Measurements from ENCODE around the gene EGFR.

The EGFR gene

DNA sequence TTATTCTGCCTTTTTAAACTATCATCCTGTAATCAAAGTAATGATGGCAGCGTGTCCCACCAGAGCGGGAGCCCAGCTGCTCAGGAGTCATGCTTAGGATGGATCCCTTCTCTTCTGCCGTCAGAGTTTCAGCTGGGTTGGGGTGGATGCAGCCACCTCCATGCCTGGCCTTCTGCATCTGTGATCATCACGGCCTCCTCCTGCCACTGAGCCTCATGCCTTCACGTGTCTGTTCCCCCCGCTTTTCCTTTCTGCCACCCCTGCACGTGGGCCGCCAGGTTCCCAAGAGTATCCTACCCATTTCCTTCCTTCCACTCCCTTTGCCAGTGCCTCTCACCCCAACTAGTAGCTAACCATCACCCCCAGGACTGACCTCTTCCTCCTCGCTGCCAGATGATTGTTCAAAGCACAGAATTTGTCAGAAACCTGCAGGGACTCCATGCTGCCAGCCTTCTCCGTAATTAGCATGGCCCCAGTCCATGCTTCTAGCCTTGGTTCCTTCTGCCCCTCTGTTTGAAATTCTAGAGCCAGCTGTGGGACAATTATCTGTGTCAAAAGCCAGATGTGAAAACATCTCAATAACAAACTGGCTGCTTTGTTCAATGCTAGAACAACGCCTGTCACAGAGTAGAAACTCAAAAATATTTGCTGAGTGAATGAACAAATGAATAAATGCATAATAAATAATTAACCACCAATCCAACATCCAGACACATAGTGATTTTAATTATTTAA, 151.7 kb downstream of the EGFR start:
- Histone ChIP-seq H4K20me1 (ENCODE audit: control insufficient read depth, insufficient read depth, low read depth, low read length) (no peaks in the 10 kb centered on the region), H3K4me2 (ENCODE audit: low read length) (no peak overlapping the region), H3K9me3 (ENCODE audit: control insufficient read depth, insufficient read depth, low read length) (no peaks in the 10 kb centered on the region), H3F3A (ENCODE audit: control insufficient read depth, insufficient read depth) (no peaks in the 10 kb centered on the region), H3K27ac (ENCODE audit: low read depth, low read length) (no peak overlapping the region), H3K79me2 (ENCODE audit: control insufficient read depth, low read length) (no peaks in the 10 kb centered on the region), H3K4me3 (ENCODE audit: low read length) (no peak overlapping the region), H3K27me3 (ENCODE audit: control insufficient read depth, low read length) (no peaks in the 10 kb centered on the region), H3K9me2 (replicated peaks; ENCODE audit: control insufficient read depth, low read length) (no peaks in the 10 kb centered on the region), H3K36me3 (ENCODE audit: control insufficient read depth, low read length) (no peaks in the 10 kb centered on the region), H3K4me1 (ENCODE audit: control insufficient read depth, low read length) (no peaks in the 10 kb centered on the region)
- TF ChIP-seq, protein P1, sequence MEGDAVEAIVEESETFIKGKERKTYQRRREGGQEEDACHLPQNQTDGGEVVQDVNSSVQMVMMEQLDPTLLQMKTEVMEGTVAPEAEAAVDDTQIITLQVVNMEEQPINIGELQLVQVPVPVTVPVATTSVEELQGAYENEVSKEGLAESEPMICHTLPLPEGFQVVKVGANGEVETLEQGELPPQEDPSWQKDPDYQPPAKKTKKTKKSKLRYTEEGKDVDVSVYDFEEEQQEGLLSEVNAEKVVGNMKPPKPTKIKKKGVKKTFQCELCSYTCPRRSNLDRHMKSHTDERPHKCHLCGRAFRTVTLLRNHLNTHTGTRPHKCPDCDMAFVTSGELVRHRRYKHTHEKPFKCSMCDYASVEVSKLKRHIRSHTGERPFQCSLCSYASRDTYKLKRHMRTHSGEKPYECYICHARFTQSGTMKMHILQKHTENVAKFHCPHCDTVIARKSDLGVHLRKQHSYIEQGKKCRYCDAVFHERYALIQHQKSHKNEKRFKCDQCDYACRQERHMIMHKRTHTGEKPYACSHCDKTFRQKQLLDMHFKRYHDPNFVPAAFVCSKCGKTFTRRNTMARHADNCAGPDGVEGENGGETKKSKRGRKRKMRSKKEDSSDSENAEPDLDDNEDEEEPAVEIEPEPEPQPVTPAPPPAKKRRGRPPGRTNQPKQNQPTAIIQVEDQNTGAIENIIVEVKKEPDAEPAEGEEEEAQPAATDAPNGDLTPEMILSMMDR (IDR thresholded peaks at IDR 0.05; ENCODE audit: low read depth, low read length, poor library complexity, severe bottlenecking), result no peak
- no peak for TF ChIP-seq EZH2phosphoT487 (IDR thresholded peaks at IDR 0.05; ENCODE audit: borderline replicate concordance, low read length)

DNA sequence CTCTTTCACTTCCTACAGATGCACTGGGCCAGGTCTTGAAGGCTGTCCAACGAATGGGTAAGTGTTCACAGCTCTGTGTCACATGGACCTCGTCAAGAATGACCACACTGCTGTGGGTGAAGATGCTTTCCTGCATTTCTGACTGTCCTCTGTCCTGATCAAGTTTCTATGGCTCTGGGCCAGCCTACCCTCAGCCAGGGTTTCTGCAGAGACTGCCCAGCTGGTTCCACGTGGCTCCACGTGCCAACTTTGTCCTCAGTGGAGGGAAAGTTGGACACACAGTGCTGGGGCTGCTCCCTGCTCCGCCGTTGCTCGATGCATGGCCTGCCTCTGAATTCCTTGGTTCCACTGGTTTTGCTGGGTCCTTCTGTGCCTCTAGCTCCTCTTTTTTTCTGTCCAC, 152.3 kb downstream of the EGFR start:
- H3K9me3 ChIP-seq (ENCODE audit: control insufficient read depth, insufficient read depth, low read length), result no peaks in the 10 kb centered on the region

DNA sequence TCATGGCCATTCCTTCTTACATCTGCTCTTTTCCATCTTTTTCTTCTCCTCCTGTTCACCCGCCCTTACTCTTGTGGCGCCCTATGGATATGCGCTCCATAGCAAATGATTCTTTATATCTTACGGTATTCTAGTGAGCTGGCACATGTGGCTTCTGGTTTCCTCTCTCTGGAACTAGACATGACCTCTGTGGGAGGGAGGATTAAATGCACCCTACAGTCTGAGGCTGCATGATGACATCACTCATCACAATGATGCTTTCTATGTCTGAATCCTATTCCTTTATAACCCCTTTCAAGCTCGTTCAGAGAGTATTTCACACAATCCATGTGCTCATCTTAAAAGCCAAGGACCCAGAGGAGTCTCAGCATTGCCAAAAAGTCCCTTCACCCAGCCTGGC, 153.3 kb downstream of the EGFR start:
- no peaks in the 10 kb centered on the region for H4K20me1 ChIP-seq (ENCODE audit: control insufficient read depth, insufficient read depth, low read depth, low read length)
- H3K4me1 ChIP-seq (ENCODE audit: control insufficient read depth, low read length), result no peaks in the 10 kb centered on the region
- H3K36me3 ChIP-seq (ENCODE audit: control insufficient read depth, low read length), result no peaks in the 10 kb centered on the region
- H3K27me3 ChIP-seq (ENCODE audit: control insufficient read depth, low read length), result no peaks in the 10 kb centered on the region
- no peak for TF ChIP-seq EZH2phosphoT487 (IDR thresholded peaks at IDR 0.05; ENCODE audit: borderline replicate concordance, low read length)
- TF ChIP-seq, protein P1 (IDR thresholded peaks at IDR 0.05; ENCODE audit: low read depth, low read length, poor library complexity, severe bottlenecking), result no peak
- H3K79me2 ChIP-seq (ENCODE audit: control insufficient read depth, low read length), result no peaks in the 10 kb centered on the region
- no peaks in the 10 kb centered on the region for H3F3A ChIP-seq (ENCODE audit: control insufficient read depth, insufficient read depth)
- no peak overlapping the region for H3K27ac ChIP-seq (ENCODE audit: low read depth, low read length)
- no peak overlapping the region for H3K4me3 ChIP-seq (ENCODE audit: low read length)
- H3K9me2 ChIP-seq (replicated peaks; ENCODE audit: control insufficient read depth, low read length), result no peaks in the 10 kb centered on the region
- no peak overlapping the region for H3K4me2 ChIP-seq (ENCODE audit: low read length)
- H3K9me3 ChIP-seq (ENCODE audit: control insufficient read depth, insufficient read depth, low read length), result no peaks in the 10 kb centered on the region

More for the DNA sequence above, 152.3 kb downstream of the EGFR start:
- H3K4me1 ChIP-seq (ENCODE audit: control insufficient read depth, low read length), result no peaks in the 10 kb centered on the region
- no peak overlapping the region for H3K27ac ChIP-seq (ENCODE audit: low read depth, low read length)
- no peaks in the 10 kb centered on the region for H4K20me1 ChIP-seq (ENCODE audit: control insufficient read depth, insufficient read depth, low read depth, low read length)
- no peaks in the 10 kb centered on the region for H3K27me3 ChIP-seq (ENCODE audit: control insufficient read depth, low read length)
- no peaks in the 10 kb centered on the region for H3F3A ChIP-seq (ENCODE audit: control insufficient read depth, insufficient read depth)
- H3K79me2 ChIP-seq (ENCODE audit: control insufficient read depth, low read length), result no peaks in the 10 kb centered on the region
- no peaks in the 10 kb centered on the region for H3K36me3 ChIP-seq (ENCODE audit: control insufficient read depth, low read length)
- no peak overlapping the region for H3K4me3 ChIP-seq (ENCODE audit: low read length)
- H3K9me2 ChIP-seq (replicated peaks; ENCODE audit: control insufficient read depth, low read length), result no peaks in the 10 kb centered on the region
- TF ChIP-seq, protein P1 (IDR thresholded peaks at IDR 0.05; ENCODE audit: low read depth, low read length, poor library complexity, severe bottlenecking), result no peak
- TF ChIP-seq EZH2phosphoT487 (IDR thresholded peaks at IDR 0.05; ENCODE audit: borderline replicate concordance, low read length), result no peak
- no peak overlapping the region for H3K4me2 ChIP-seq (ENCODE audit: low read length)
